DMS53 (cell line): ENCODE results near the gene SLC22A23.

Experiments used
- DNase-seq: peaks from one replicate; lab custom pipeline; 2025; lab: John Stamatoyannopoulos, UW

Gene SLC22A23

GRCh38 chr6:3369985-3370360 is 86.9 kb downstream of the SLC22A23 start:
- DNase-seq: no peak

GRCh38 chr6:3368685-3369084 is 88.2 kb downstream of the SLC22A23 start:
- DNase-seq: no peak

- DNase-seq: no peak
These were observed 89.2 kb downstream of the SLC22A23 start for GRCh38 chr6:3367630-3368029.

DNA sequence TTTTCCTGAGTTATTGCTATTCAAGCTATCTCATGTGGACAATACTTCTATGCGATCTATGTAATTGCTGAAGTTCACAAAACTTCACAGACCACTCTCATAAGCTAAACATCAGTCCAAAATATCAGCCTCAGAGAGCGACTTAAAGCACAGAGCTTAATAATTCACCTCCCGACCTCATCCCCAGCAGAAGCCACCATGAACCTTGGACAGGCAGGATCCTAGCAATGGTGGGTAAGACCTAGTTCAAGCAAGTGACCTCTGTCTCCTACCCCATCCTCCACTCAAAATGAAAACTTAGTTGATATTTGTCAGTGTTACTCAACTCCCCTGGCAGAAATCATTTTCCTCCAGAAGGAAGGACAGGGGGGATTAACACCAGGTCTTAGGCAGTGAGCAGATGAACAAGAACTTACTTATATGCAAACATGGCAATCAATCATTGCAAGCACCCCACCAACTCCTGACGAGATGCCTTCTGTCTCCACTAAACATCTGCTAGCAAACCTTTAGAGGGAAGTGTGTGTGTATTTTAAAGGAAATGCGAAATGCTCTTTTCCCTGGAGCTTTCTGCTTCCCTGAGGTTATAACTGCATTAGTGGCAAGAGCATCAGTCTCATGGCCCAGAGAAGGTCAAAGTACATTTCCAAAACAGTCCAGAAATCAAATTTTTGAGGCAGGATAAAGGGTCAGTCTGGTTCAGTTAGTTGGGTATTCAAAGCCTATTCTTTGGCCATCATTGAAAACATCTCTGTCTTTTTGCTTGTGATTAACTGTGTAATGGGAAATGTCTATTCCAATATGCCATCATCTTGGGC is 90.0 kb downstream of the SLC22A23 start:
- no peak for DNase-seq

- DNase-seq: peak; percentile 48
These were observed 92.5 kb downstream of the SLC22A23 start for GRCh38 chr6:3364391-3364790.

GRCh38 chr6:3363296-3364025 is 93.4 kb downstream of the SLC22A23 start:
- peak; percentile 93 for DNase-seq

- DNase-seq: no peak
These were observed 95.4 kb downstream of the SLC22A23 start for GRCh38 chr6:3361312-3362037.

- DNase-seq: no peak
These were observed 96.2 kb downstream of the SLC22A23 start for GRCh38 chr6:3360727-3361045.

DNA sequence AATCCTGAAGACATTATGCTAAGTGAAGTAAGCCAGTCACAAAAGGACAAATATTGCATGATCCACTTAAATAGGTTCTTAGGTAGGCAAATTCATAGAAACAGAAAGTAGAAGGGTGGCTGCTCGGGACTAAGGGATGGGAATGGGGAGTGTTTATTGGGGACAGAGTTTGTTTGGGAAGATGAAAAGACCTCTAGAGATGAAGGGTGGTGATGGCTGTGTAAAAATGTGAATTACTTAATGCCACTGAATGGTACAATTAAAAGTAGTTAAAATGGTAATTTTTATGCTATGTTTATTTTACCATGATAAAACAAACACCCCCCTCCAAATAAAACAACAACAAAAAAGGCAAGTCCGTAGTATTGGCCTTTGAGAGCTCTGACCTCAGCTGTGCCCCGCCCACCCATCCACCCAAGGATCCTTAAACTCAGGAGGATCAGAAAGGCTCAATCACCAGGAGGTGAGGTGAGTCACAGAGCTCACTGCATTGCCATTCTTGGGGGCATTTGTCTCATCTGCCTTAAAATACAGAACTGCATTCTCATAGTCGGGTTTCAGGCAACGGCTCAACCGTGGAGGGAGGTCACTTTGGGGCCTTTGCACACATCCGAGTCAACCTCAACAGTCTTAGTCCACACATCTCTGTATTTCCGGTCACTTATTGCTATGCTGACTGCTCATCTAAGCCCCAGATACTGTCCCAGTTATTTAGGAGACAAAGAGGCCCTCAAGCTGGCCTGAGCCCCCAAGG is 96.7 kb downstream of the SLC22A23 start:
- no peak for DNase-seq

- peak; percentile 10 for DNase-seq
These were observed 97.6 kb downstream of the SLC22A23 start for GRCh38 chr6:3359101-3359752.

GRCh38 chr6:3358413-3359100 is 98.3 kb downstream of the SLC22A23 start:
- DNase-seq: no peak

GRCh38 chr6:3357678-3358077 is 99.2 kb downstream of the SLC22A23 start:
- peak; percentile 49 for DNase-seq

- peak; percentile 93 for DNase-seq
These were observed 99.9 kb downstream of the SLC22A23 start for GRCh38 chr6:3356824-3357420.

DNA sequence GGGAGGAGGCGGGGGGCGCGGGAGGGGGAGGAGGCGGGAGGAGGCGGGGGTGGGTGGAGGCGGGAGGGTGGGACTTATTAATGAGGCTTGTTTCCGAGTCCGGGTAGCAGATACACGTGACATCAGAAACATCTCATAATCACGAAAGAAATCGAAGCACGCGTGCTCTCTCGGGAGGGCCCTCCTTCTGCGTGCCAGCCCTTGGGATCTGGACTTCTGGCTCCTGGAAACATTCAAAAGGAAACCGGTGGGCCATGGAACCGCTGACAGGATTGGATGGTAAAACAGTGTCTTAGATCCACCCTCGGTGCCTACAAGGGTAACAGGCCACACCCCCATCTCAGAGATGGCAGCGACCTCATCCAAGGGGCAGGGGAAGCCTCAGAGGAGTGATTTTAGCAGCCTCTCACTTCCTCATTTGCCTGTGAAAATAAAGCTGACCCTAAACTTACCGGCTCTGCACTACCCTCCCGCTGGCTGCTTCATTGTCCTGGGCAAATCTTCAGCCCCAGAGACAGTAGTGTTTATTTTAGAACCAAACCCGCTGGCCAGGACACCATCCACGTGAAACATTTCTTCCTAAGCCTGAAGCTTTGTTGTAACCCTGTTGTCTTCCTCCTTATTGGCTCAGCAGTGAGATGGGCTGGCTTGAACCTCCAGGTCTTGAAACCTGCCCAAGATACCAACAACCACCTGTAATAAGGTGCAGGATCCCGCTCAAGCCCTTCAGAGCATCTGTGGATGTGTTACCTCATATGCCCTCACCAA is 100.6 kb downstream of the SLC22A23 start:
- DNase-seq: peak; percentile 91

DNA sequence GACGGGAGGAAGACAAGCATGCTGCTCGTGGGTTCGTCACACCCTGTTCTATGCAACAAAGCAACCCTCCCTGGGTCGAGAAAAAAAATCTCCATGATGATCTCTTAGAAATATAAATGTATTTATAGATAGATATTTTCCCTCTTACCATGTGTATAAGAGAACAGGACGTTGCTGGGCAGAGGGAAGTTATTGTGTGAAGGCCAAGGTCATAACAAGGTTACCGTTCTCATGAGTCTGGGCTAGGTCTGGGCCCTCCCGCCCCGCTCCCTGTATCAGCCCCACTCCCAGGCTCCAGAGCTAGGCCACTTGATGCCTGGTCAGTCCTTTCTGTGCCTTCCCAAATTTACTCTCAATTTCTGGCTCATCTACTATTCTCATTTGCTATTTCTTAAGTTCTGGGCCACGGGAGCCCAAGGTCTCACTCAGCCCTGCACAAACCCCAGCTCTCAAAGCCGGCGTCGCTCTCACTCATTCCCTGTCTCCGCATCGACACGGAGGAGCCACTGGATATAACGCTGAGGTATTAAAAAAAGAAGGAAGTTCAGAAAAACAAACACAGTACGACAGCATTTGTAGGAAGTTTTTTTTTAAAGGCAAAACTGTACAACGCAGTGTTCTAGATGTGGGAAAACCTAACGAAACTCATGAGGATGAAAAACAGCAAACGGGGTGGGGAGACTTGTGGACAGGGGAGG is 101.3 kb downstream of the SLC22A23 start:
- no peak for DNase-seq

DNA sequence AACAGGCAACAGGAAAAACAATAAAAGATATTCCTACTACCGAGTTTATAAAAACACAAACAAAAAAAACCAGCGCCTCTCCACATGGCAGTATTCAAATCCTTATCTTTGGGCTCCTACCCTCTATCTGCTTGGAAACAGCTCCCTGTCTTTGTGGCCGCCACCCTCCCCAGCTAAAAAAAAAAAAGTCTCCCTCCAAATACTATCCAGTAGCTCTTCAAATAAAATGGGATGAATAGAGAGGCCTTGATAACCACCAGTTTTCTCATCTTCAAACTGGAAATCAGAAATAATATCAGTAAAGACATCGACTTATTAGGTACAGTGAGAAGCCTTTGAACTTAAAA is 101.9 kb downstream of the SLC22A23 start:
- no peak for DNase-seq

DNA sequence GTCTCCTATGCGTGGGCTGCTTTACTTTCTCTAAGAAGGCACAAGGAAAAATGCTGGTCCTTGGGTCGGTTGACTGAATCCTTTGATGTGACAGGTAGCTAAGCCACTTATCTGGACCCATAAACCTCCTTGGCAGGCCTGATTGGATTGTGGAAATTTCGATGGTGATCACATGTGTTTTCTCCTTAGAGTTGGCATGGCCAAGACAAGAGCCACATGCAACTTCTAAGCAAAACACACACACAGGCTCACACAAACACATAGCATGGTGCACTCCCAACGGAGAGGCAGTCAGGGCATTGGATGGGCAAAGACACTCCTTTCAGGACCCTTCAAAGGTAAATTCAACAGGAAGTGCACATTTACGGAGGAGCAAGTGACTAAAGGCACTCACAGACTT is 102.9 kb downstream of the SLC22A23 start:
- DNase-seq: no peak

GRCh38 chr6:3353213-3353903 is 103.5 kb downstream of the SLC22A23 start:
- DNase-seq: no peak

GRCh38 chr6:3352678-3353077 is 104.2 kb downstream of the SLC22A23 start:
- DNase-seq: no peak
